GM12872 (cell line): Measurements from ENCODE around the gene GMIP.

Experiments
- TF ChIP-seq, protein P1 (sequence below): IDR thresholded peaks from 3 replicates; pipeline ENCODE4 v1.5.1; 2011; ENCODE audit warnings: low read depth, mild to moderate bottlenecking, low read length, moderate library complexity; ENCODE audit not compliant: insufficient read depth

GMIP gene

GRCh38 chr19:19653597-19654147 is 10.2 kb upstream of the GMIP start:
- TF ChIP-seq, protein P1, sequence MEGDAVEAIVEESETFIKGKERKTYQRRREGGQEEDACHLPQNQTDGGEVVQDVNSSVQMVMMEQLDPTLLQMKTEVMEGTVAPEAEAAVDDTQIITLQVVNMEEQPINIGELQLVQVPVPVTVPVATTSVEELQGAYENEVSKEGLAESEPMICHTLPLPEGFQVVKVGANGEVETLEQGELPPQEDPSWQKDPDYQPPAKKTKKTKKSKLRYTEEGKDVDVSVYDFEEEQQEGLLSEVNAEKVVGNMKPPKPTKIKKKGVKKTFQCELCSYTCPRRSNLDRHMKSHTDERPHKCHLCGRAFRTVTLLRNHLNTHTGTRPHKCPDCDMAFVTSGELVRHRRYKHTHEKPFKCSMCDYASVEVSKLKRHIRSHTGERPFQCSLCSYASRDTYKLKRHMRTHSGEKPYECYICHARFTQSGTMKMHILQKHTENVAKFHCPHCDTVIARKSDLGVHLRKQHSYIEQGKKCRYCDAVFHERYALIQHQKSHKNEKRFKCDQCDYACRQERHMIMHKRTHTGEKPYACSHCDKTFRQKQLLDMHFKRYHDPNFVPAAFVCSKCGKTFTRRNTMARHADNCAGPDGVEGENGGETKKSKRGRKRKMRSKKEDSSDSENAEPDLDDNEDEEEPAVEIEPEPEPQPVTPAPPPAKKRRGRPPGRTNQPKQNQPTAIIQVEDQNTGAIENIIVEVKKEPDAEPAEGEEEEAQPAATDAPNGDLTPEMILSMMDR = no peak

- TF ChIP-seq, protein P1 = no peak
Observed at GRCh38 chr19:19652482-19653295, 9.2 kb upstream of the GMIP start.

GRCh38 chr19:19651076-19651475 is 7.6 kb upstream of the GMIP start:
- TF ChIP-seq, protein P1 = no peak

- TF ChIP-seq, protein P1 = no peak
Observed at GRCh38 chr19:19650331-19650730, 6.9 kb upstream of the GMIP start.

- TF ChIP-seq, protein P1 = no peak
Observed at GRCh38 chr19:19649580-19649995, 6.1 kb upstream of the GMIP start.

DNA sequence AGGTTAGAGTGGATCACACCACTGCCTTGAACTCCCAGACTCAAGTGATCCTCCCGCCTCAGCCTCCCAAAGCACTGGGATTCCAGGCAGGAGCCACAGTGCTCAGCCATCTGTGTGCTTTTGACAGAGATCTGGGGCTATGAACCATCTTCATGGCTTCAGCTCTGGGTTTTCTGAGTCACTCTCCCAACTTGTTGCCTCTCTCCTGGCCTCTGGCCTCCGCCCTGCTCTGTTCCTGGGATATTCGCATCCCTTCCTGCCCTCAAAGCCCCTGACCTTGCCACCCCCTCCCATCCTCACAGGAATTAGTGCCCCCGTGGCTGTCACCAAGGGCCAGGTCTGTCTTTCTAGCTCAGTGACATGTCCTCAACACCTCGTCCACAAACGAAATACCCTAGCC is 5.7 kb upstream of the GMIP start:
- TF ChIP-seq, protein P1 = no peak

GRCh38 chr19:19647037-19647835 is 3.8 kb upstream of the GMIP start:
- TF ChIP-seq, protein P1 = no peak
